RWPE2 (cell line): ENCODE data around the gene URB1.
A peak's percentile ranks its signal among the peaks of the same experiment; 100 is the strongest.

ENCODE experiments used
- ATAC-seq: fragments of 200-7000 bp; cut with Tn5 transposase; 3 replicates; pipeline ENCODE4 v1.9.1; 2021; ENCODE audit warnings: low read depth
- DNase-seq: peaks from one replicate; pipeline ENCODE4 v3.0.0-alpha.2; 2020; ENCODE audit warnings: low spot score
- H3K27ac ChIP-seq: fragments of 450-650 bp; 2 replicates; pipeline ENCODE4 v1.5.1; 2017; ENCODE audit warnings: mild to moderate bottlenecking; ENCODE audit not compliant: poor library complexity, severe bottlenecking
- H3K27me3 ChIP-seq: fragments of 250-450 bp; sonication (Bioruptor Pico); 2 replicates; pipeline ENCODE4 v1.5.1; 2021; ENCODE audit warnings: mild to moderate bottlenecking, moderate library complexity; ENCODE audit not compliant: insufficient read depth, poor library complexity, severe bottlenecking
- H3K36me3 ChIP-seq: fragments of 250-450 bp; sonication (Bioruptor Pico); 2 replicates; pipeline ENCODE4 v1.5.1; 2020; ENCODE audit warnings: low read depth, mild to moderate bottlenecking, moderate library complexity
- H3K4me1 ChIP-seq: fragments of 250-450 bp; sonication (Bioruptor Pico); 2 replicates; pipeline ENCODE4 v1.5.1; 2021; ENCODE audit warnings: mild to moderate bottlenecking, moderate library complexity; ENCODE audit not compliant: insufficient read depth, poor library complexity, severe bottlenecking
- H3K4me3 ChIP-seq: fragments of 250-450 bp; sonication (Bioruptor Pico); 2 replicates; pipeline ENCODE4 v1.5.1; 2021; ENCODE audit warnings: mild to moderate bottlenecking, moderate library complexity; ENCODE audit not compliant: severe bottlenecking
- H3K9me3 ChIP-seq: fragments of 250-450 bp; sonication (Bioruptor Pico); 2 replicates; pipeline ENCODE4 v1.5.1; 2021; ENCODE audit warnings: mild to moderate bottlenecking, moderate library complexity; ENCODE audit not compliant: severe bottlenecking
- TF ChIP-seq, protein P1 (sequence below): fragments of 450-650 bp; IDR thresholded peaks from one replicate; pipeline ENCODE4 v1.5.1; 2017; ENCODE audit warnings: mild to moderate bottlenecking, moderate library complexity; ENCODE audit not compliant: poor library complexity, severe bottlenecking

The URB1 gene

GRCh38 chr21:32411350-32412161 is 18.7 kb upstream of the URB1 start:
- Histone ChIP-seq H3K4me3 (peak overlapping the region; percentile 57), H3K36me3 (peaks cover 17% of the 10 kb centered on the region), H3K27me3 (no peaks in the 10 kb centered on the region), H3K9me3 (no peaks in the 10 kb centered on the region), H3K4me1 (peaks cover 8% of the 10 kb centered on the region), H3K27ac (peak overlapping the region; percentile 84)
- peak; percentile 37 for ATAC-seq
- TF ChIP-seq, protein P1, sequence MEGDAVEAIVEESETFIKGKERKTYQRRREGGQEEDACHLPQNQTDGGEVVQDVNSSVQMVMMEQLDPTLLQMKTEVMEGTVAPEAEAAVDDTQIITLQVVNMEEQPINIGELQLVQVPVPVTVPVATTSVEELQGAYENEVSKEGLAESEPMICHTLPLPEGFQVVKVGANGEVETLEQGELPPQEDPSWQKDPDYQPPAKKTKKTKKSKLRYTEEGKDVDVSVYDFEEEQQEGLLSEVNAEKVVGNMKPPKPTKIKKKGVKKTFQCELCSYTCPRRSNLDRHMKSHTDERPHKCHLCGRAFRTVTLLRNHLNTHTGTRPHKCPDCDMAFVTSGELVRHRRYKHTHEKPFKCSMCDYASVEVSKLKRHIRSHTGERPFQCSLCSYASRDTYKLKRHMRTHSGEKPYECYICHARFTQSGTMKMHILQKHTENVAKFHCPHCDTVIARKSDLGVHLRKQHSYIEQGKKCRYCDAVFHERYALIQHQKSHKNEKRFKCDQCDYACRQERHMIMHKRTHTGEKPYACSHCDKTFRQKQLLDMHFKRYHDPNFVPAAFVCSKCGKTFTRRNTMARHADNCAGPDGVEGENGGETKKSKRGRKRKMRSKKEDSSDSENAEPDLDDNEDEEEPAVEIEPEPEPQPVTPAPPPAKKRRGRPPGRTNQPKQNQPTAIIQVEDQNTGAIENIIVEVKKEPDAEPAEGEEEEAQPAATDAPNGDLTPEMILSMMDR, result no peak
- no peak for DNase-seq

- Histone ChIP-seq H3K36me3 (peaks cover 14% of the 10 kb centered on the region), H3K4me3 (peak overlapping the region; percentile 57), H3K27ac (peak overlapping the region; percentile 84), H3K4me1 (peaks cover 8% of the 10 kb centered on the region), H3K27me3 (no peaks in the 10 kb centered on the region), H3K9me3 (no peaks in the 10 kb centered on the region)
- no peak for ATAC-seq
- TF ChIP-seq, protein P1, result no peak
- DNase-seq, result no peak
Measured at GRCh38 chr21:32410916-32411315, 18.1 kb upstream of the URB1 start.

GRCh38 chr21:32410291-32410690 is 17.5 kb upstream of the URB1 start:
- H3K27me3 ChIP-seq, result no peaks in the 10 kb centered on the region
- TF ChIP-seq, protein P1, result no peak
- H3K9me3 ChIP-seq, result no peaks in the 10 kb centered on the region
- ATAC-seq (no peak), DNase-seq (no peak)
- no peak overlapping the region for H3K27ac ChIP-seq
- H3K4me3 ChIP-seq, result no peak overlapping the region
- peaks cover 8% of the 10 kb centered on the region for H3K4me1 ChIP-seq
- H3K36me3 ChIP-seq, result peaks cover 10% of the 10 kb centered on the region

DNA sequence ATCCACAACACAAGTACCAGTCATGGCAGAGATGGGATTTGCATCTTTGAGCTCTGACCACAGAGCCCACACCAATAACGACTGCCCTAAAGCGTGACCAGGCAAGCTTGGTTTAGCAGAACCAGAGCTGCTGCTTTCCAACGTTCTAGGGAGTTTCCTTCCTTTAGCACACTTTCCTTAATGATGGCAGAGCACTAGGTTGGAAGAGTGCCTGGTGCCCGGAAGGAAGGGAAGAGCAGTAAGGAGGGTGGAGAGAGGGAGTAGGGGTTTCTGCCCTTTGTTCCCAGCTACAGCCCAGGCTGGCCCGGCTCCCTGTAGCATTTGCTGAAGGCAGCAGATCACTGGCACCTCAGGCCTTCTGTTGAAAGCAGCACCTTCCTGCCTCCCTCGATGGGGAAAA is 13.6 kb upstream of the URB1 start:
- Histone ChIP-seq H3K27ac (no peak overlapping the region), H3K4me3 (no peak overlapping the region)

More for the DNA sequence above, 13.6 kb upstream of the URB1 start:
- ATAC-seq, result no peak
- no peaks in the 10 kb centered on the region for H3K36me3 ChIP-seq
- H3K9me3 ChIP-seq, result no peaks in the 10 kb centered on the region
- H3K4me1 ChIP-seq, result no peaks in the 10 kb centered on the region
- DNase-seq, result no peak
- TF ChIP-seq, protein P1, result no peak
- no peaks in the 10 kb centered on the region for H3K27me3 ChIP-seq
